NCI-H2107 (cell line): ENCODE data around the gene TMEM131L.
"Not testable (repeated sequence)": the region's sequence is repeated elsewhere in the genome, so short reads cannot be mapped to it uniquely, and the experiment has no call there.

Experiments
- DNase-seq: peaks from one replicate; lab custom pipeline; 2025; lab: John Stamatoyannopoulos, UW

The TMEM131L gene

GRCh38 chr4:153539422-153539821 lies 73.3 kb downstream of the TMEM131L start:
- no peak for DNase-seq

GRCh38 chr4:153541456-153542096 lies 75.4 kb downstream of the TMEM131L start:
- no peak for DNase-seq

DNA sequence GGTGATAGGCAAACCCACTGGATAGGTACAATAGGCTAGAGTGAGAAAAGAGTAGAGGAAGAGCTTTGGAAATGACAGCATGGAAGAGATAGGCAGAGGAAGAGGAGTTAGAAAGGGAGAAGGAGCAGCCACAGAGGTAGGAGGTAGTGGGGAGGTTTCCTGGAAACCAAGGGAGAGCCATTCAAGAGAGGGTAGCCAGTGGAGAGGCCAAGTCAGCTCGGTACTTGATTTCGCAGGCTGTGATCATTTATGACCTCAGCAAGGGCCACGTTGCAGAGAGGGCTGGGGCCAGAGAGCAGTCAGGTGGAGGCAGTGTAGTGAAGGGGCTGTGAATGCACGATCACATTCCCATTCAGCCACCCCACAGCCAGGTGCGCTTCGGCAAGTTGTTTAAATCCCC lies 76.0 kb downstream of the TMEM131L start:
- DNase-seq: no peak

DNA sequence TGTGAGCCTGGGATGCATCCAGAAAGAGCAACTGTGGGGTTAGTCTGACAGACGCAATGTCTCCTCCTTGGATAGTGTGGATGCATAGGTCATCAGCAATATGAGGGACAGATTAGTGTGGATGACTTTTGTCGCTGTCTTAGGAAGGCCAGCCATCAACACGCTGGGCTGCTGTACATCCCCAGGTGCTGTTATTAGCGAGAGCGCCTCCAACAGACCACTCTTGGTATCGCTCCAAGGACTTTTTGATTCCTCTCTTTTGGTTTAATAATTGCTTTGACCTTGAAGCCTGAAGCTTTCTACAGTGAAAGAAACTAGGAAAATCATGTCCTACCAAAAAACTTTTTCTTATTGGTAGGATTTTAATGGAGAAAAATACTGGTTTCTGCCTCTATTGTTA lies 76.7 kb downstream of the TMEM131L start:
- DNase-seq: no peak

DNA sequence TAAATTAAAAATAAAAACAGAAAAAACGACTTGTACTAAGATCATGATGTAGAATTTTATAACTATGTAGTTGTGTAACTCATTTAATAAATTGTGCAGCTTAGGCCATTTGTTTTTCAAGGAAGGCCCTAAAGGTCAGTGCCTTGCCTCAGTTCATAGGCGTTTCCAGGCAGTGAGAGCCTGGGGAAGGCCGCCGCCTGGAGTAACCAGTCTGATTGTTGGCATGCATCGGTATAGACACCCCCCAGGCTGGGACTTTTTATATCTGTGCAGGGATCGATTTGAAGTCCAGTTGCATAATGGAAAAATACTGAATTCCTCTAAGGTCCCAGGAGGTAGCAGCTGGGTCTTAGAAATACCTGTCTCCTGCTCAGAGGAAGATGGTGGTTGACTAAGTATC lies 77.2 kb downstream of the TMEM131L start:
- DNase-seq: no peak

- no peak for DNase-seq
Measured at GRCh38 chr4:153545822-153546221, 79.7 kb downstream of the TMEM131L start.

DNA sequence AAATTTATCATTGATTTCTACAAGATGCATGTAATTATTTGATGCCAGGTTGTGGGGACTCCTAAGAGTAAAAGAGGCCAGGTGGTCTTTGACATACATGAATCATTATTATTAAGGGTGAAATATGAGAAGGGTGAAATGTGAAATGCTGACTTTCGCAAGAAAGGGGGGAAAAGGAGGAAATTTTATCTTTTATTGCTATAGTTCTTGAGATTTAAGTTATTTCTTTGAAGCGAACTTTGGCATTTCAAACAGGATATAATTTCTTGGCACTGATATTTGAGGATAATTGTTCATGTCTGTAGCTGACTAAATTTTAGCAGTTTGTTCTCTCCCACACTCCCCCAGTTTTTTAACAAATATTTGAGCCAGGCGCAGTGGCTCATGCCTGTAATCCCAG lies 80.1 kb downstream of the TMEM131L start:
- no peak for DNase-seq

- DNase-seq: no peak
Measured at GRCh38 chr4:153547520-153547919, 81.4 kb downstream of the TMEM131L start.

DNA sequence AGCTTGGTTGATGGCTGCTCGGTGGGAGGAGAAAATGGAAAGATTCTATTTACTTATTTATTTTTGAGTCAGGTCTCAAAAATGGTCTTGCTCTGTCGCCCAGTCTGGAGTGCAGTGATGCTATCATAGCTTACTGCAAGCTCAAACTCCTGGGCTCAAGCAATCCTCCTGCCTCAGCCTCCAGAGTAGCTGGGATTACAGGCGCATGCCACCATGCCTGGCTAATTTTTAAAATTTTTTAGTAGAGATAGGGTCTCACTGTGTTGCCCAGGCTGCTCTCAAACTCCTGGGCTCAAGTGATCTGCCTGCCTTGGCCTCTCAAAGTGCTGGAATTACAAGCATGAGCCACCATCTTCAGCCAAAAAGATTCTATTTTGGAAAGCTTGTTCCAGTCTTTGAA lies 82.7 kb downstream of the TMEM131L start:
- DNase-seq: not testable (repeated sequence)

DNA sequence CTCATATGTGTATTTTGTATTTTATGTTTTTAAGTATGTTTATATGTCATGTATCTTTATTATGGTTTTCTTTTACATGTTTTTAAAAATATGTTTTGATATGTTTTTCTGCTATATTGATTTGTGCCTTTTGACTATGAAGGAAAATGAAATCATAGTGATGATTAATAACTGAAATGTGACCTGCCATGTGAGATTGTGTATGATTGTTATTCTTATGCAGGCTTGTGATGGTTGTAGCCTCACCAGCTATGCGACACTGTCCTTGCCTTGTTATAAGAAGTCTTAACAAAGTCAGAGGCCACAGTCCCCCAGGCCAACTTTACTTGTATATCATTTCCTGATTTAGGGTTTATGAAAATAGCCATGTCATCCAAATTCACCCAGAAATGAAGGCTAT lies 83.2 kb downstream of the TMEM131L start:
- no peak for DNase-seq

- DNase-seq: no peak
Measured at GRCh38 chr4:153553155-153553818, 87.1 kb downstream of the TMEM131L start.

DNA sequence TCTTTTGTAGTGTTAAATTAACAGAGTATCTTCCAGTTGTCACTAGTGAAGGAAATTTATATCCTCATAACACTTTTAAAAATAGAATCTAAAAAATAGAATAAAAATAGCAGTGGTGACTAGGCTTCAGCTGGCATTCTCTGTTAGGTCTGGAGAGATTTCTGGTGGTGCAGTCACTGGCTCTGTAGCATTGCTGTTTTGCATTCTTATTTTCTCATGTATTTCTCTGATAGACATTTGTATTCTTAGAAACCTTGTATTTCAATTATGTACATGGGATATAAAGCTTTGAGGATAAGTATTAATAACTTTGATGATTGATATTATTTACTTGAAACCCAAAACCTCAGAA lies 87.6 kb downstream of the TMEM131L start:
- no peak for DNase-seq

DNA sequence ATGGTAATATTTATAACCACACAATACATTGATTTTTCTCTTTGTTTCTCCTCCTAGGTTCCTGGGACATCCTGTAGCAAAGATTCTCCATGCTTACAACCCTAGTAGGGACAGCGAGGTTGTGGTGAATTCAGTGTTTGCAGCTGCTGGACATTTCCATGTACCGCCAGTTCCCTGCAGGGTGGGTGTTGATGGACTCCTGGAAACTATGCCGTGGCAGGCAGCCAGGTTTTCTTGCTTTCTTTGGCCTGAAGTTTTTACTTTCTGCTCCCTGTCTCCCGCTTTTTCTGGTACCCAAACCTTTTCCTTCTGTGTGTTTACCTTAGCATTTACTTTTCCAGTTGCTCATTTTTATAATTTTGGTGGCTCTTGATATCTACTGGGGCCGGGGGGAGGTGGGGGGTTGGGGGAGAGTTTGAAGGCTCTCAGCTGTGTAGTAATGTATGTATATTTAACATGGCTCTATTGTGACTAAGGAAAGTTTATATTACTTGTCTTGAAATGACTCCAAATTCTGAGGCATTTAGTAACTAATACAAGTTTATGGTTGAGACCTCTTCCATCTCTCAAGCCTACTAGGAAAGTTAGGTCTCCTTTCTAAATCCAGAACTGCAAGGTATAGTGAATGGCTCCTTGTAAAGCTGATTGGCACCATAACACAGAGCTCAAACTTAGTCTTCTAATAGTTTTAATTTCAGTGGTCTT lies 89.7 kb downstream of the TMEM131L start:
- DNase-seq: no peak

- no peak for DNase-seq
Measured at GRCh38 chr4:153556435-153556815, 90.3 kb downstream of the TMEM131L start.

DNA sequence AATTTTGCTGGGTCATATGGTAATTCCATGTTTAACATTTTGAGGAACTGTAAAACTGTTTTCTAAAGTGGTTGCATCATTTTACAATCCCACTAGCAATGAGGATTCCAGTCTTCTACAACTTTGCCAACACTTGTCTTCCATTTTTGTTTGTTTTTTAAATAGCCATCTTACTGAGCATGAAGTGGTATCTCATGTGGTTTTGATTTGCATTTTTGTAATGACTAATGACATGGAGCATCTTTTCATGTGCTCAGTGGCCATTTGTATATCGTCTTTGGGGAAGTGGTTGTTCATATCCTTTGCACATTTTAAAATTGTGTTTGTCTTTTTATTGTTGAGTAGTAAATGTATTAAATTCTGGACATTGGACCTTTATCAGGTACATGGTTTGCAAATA lies 94.7 kb downstream of the TMEM131L start:
- no peak for DNase-seq

GRCh38 chr4:153564630-153565525 lies 98.7 kb downstream of the TMEM131L start:
- no peak for DNase-seq

DNA sequence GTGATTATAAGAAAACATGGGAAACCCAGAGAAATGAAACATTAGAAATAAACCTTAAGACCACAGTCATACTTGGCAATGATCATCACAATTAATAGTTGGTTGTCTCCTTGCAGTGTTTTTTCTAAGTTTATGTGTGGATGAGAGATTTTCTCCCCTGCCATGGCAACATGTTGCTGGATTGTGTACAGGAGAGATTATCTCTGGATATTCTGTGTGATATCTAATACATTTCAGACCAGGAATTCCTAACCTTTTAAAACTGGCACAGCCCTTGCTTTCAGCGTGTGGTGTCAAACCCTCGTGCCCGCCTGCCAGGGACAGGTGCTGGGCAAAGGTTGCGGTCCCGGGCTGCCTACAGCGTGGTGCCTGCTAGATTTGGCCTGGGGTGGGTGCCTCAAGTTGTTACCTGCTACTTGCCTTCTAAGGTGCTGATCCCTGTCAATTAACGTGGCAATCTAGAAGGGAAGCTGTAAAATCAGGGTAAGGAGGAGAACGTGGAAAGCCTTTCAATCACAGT lies 100.5 kb downstream of the TMEM131L start:
- DNase-seq: no peak

- not testable (repeated sequence) for DNase-seq
Measured at GRCh38 chr4:153567660-153568059, 101.5 kb downstream of the TMEM131L start.

DNA sequence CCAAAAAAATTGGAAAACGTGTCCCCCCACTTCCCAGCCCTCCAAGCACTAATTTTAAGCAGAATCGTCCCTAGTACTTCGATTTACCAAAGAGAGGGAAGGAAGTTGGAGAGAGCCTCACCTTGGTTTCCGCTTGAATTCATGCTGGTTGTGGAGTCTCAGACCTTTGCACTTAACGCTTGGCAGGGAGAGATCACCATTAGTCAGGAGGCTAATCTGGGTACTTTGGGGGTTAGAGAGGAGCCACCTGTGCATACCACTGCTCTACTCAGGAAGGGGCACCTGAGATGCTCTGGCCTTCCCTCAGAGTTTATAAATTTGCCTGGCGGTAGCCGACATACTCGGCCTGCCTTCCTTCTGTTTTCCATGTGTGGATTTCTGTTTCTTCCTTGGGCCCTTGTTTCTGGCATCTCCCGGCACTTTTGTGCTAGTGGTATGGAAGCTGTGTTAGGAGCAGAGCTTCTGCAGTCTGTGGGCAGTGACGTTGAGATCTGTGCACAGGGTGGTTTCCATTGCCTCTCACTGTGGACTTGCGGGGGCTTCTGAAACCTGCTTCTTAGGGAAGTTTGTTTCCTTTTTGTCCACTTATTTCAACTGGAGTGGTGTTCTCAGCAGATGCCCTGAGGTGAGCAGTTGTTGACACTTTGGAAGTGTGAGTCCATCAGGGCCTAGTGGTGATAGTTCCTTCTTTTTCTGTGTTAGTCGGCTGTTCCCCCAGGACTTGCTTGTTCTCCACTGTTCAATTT lies 104.2 kb downstream of the TMEM131L start:
- no peak for DNase-seq

GRCh38 chr4:153571006-153571545 lies 104.9 kb downstream of the TMEM131L start:
- DNase-seq: no peak

DNA sequence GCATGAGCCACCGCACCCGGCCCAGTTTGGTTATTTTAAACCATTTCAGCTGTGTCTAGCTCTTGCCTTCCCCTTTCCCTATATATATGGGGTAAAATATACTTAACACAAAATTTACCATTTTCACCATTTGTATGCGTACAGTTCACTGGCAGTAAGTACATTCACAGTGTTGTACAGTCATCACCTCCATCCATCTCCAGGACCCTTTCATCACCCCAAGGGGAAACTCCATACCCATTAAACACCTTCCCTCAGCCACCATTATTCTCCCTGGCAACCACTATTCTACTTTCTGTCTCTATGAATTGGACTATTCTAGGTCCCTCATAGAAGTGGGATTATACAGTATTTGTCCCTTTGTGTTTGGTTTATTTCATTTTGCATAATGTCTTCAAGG lies 106.4 kb downstream of the TMEM131L start:
- DNase-seq: no peak
